B cell (primary cell): ENCODE results near the gene SPACA7.

Experiments used
- EZH2 ChIP-seq: IDR thresholded peaks from 2 replicates; pipeline ENCODE4 v1.6.1; 2012; ENCODE audit warnings: borderline replicate concordance, low read depth, mild to moderate bottlenecking, moderate library complexity, low read length; ENCODE audit not compliant: insufficient read depth, poor library complexity, severe bottlenecking
- TF ChIP-seq, protein P1 (sequence below): fragments of 200-600 bp; IDR thresholded peaks from one replicate; pipeline ENCODE4 v1.8.0; 2022; ENCODE audit warnings: antibody characterized with exemption, mild to moderate bottlenecking

DNA sequence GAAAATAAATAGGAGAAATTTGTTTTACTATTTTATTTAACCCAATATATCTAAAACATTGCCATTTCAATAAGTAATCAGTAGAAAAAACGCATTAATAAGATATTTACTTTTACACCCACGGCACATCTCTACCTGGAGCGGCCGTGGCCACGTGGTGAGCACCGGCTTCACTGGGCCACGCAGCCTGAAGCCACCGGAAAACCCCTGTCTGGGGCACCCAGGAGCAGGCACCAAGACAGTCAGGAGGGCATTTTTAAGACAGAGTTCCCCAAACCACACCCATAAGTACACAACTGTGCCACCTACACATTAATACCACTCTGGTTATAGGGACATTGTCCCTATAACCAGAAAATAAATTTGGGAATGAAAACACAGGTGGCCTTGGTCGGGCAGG, 80.9 kb downstream of the SPACA7 start:
- TF ChIP-seq, protein P1, sequence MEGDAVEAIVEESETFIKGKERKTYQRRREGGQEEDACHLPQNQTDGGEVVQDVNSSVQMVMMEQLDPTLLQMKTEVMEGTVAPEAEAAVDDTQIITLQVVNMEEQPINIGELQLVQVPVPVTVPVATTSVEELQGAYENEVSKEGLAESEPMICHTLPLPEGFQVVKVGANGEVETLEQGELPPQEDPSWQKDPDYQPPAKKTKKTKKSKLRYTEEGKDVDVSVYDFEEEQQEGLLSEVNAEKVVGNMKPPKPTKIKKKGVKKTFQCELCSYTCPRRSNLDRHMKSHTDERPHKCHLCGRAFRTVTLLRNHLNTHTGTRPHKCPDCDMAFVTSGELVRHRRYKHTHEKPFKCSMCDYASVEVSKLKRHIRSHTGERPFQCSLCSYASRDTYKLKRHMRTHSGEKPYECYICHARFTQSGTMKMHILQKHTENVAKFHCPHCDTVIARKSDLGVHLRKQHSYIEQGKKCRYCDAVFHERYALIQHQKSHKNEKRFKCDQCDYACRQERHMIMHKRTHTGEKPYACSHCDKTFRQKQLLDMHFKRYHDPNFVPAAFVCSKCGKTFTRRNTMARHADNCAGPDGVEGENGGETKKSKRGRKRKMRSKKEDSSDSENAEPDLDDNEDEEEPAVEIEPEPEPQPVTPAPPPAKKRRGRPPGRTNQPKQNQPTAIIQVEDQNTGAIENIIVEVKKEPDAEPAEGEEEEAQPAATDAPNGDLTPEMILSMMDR = no peak
- no peak for TF ChIP-seq EZH2
